ENCODE data around the gene SPAG8.

GRCh38 chr9:35771943-35772342 lies 40.1 kb downstream of the SPAG8 start:
- no peak for TF ChIP-seq BRD9 (IDR thresholded peaks at IDR 0.05; ENCODE audit: low read depth, partially characterized antibody)
- TF ChIP-seq EP300 (IDR thresholded peaks at IDR 0.05; ENCODE audit: low read length): no peak
- TF ChIP-seq KLF6 (CRISPR knock-in tag; IDR thresholded peaks at IDR 0.05; ENCODE audit: borderline replicate concordance): no peak
- no peak for TF ChIP-seq ETS2 (tag; IDR thresholded peaks at IDR 0.05; ENCODE audit: borderline replicate concordance, poor library complexity, severe bottlenecking)
- TF ChIP-seq SRSF7 (optimal IDR thresholded peaks at IDR 0.05; ENCODE audit: low read depth, low read length): no peak

Data from K562 (cell line).